ENCODE results near the gene NDRG2.

Gene NDRG2

DNA sequence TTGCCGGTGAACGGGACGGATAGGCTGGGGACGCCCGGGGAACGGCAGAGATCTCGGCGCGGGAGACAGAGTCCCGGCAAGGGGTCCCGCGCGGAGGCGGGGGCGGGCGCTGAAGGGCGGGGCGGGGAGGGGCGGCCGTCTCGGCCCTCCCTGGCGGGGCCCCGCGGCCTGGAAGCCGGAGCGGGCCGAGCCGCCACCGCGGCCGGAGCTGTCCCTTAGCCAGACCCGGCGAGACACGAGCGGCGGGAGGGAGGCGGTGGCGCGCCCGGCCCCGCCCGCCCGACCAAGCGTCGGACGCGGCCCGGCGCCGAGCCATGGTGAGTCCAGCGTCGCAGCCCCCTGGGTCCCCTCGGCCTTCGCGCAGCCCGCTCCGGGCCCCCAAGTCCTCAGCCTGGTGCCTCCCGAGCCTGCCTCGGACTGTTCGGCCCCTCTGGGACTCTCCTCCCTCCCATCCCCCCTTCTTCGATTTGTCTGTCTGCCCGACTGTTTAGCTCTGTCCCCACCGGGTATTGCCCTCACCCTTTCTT is 45.3 kb upstream of the NDRG2 start, which contains the start of gene ARHGEF40 (continued):
- TF ChIP-seq KLF7 (tag by site-specific recombination; IDR thresholded peaks at IDR 0.05; ENCODE audit: borderline replicate concordance) = 0 out of 2 replicates have a peak, but pooled peaks have one; percentile 67
- TF ChIP-seq ZNF133 (tag by site-specific recombination; IDR thresholded peaks at IDR 0.05) = no peak
- no peak for TF ChIP-seq ZBTB7A (tag by site-specific recombination; IDR thresholded peaks at IDR 0.05; ENCODE audit: low read depth)

DNA sequence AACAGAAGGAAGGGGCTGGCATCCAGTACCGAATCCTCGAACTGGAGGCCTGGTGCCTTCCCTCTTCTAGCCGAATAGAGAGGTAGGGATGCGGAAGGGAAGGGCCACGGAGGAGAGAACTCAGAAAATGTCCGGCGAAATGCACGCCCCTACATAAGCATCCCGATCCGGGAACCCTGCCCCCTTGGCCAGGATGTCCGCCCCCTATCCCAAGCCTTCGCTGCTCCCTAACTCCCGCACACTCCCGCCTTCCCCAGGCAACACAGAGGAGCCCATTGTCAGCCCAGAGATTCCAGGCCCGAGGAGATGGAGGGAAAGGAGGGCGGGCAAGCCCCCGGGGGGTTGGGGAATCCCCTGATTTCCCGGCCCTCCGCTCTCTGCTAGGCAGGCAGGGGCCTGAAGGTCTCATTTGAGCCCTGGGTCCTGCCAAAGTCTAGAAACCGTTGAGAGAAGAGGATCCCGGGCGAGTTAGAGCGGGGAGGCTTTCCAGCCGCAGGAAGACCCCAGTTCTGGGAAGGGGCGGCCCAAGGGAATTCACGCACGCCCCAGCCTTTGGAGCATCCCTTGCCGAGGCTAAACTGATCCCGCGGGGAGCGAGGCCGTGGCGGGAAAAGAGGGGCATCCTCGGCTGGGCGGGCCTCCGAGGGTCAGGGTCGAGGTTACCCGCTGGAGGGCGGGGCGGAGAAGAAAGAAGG is 44.7 kb upstream of the NDRG2 start:
- Histone ChIP-seq H3K4me3 (ENCODE audit: low read depth, low read length) (peak overlapping the region; percentile 79), H3K27ac (ENCODE audit: extremely low read depth, low read depth, low read length) (peak overlapping the region; percentile 53; the same call in 1 of the 2 replicates), H3K36me3 (ENCODE audit: control insufficient read depth in 2 of 2, insufficient read depth in 1 of 2, low read length in 2 of 2) (peaks cover 0 to 17% of the 10 kb centered on the region in 2 experiments; a peak in 1 of 3 replicates), H3K4me1 (ENCODE audit: control insufficient read depth, insufficient read depth, low read length) (peaks cover 16% of the 10 kb centered on the region), H3K9me3 (ENCODE audit: control insufficient read depth, insufficient read depth, low read depth, low read length) (no peaks in the 10 kb centered on the region)
- ChIA-PET POLR2A (interaction anchor here (1.3 to 3.7 kb wide), 5 partner anchors 17 to 35 kb away, joined by 3 to 71 read pairs (median 18); partner anchors contain the start of gene ZNF219), CTCF (interaction anchor here (0.6 to 5.0 kb wide), 12 partner anchors 13 to 135 kb away, joined by 3 to 131 read pairs (median 38); partner anchors contain the start of gene TMEM253)
- TF ChIP-seq ZNF350 (tag by site-specific recombination; IDR thresholded peaks at IDR 0.05) = no peak
- TF ChIP-seq, protein P1, sequence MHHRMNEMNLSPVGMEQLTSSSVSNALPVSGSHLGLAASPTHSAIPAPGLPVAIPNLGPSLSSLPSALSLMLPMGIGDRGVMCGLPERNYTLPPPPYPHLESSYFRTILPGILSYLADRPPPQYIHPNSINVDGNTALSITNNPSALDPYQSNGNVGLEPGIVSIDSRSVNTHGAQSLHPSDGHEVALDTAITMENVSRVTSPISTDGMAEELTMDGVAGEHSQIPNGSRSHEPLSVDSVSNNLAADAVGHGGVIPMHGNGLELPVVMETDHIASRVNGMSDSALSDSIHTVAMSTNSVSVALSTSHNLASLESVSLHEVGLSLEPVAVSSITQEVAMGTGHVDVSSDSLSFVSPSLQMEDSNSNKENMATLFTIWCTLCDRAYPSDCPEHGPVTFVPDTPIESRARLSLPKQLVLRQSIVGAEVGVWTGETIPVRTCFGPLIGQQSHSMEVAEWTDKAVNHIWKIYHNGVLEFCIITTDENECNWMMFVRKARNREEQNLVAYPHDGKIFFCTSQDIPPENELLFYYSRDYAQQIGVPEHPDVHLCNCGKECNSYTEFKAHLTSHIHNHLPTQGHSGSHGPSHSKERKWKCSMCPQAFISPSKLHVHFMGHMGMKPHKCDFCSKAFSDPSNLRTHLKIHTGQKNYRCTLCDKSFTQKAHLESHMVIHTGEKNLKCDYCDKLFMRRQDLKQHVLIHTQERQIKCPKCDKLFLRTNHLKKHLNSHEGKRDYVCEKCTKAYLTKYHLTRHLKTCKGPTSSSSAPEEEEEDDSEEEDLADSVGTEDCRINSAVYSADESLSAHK (tag by site-specific recombination; IDR thresholded peaks at IDR 0.05) = no peak
- TF ChIP-seq, protein P2, sequence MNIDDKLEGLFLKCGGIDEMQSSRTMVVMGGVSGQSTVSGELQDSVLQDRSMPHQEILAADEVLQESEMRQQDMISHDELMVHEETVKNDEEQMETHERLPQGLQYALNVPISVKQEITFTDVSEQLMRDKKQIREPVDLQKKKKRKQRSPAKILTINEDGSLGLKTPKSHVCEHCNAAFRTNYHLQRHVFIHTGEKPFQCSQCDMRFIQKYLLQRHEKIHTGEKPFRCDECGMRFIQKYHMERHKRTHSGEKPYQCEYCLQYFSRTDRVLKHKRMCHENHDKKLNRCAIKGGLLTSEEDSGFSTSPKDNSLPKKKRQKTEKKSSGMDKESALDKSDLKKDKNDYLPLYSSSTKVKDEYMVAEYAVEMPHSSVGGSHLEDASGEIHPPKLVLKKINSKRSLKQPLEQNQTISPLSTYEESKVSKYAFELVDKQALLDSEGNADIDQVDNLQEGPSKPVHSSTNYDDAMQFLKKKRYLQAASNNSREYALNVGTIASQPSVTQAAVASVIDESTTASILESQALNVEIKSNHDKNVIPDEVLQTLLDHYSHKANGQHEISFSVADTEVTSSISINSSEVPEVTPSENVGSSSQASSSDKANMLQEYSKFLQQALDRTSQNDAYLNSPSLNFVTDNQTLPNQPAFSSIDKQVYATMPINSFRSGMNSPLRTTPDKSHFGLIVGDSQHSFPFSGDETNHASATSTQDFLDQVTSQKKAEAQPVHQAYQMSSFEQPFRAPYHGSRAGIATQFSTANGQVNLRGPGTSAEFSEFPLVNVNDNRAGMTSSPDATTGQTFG (tag by site-specific recombination; IDR thresholded peaks at IDR 0.05; ENCODE audit: borderline replicate concordance) = no peak
- no peak for TF ChIP-seq BCL11B (tag by site-specific recombination; IDR thresholded peaks at IDR 0.05; ENCODE audit: low read depth)
- peak; percentile 43; the same call in 1 of the 2 replicates for TF ChIP-seq ZXDB (tag by site-specific recombination; IDR thresholded peaks at IDR 0.05)
- no peak for TF ChIP-seq ZNF214 (tag by site-specific recombination; IDR thresholded peaks at IDR 0.05; ENCODE audit: borderline replicate concordance)
- TF ChIP-seq ZBTB20 (tag by site-specific recombination; IDR thresholded peaks at IDR 0.05) = peak; percentile 97; the same call in 1 of the 2 replicates
- TF ChIP-seq, protein P3, sequence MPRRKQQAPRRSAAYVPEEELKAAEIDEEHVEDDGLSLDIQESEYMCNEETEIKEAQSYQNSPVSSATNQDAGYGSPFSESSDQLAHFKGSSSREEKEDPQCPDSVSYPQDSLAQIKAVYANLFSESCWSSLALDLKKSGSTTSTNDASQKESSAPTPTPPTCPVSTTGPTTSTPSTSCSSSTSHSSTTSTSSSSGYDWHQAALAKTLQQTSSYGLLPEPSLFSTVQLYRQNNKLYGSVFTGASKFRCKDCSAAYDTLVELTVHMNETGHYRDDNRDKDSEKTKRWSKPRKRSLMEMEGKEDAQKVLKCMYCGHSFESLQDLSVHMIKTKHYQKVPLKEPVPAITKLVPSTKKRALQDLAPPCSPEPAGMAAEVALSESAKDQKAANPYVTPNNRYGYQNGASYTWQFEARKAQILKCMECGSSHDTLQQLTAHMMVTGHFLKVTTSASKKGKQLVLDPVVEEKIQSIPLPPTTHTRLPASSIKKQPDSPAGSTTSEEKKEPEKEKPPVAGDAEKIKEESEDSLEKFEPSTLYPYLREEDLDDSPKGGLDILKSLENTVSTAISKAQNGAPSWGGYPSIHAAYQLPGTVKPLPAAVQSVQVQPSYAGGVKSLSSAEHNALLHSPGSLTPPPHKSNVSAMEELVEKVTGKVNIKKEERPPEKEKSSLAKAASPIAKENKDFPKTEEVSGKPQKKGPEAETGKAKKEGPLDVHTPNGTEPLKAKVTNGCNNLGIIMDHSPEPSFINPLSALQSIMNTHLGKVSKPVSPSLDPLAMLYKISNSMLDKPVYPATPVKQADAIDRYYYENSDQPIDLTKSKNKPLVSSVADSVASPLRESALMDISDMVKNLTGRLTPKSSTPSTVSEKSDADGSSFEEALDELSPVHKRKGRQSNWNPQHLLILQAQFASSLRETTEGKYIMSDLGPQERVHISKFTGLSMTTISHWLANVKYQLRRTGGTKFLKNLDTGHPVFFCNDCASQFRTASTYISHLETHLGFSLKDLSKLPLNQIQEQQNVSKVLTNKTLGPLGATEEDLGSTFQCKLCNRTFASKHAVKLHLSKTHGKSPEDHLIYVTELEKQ (tag by site-specific recombination; IDR thresholded peaks at IDR 0.05; ENCODE audit: borderline replicate concordance) = no peak
- TF ChIP-seq OVOL3 (tag by site-specific recombination; IDR thresholded peaks at IDR 0.05) = no peak
- no peak for TF ChIP-seq ZNF169 (tag by site-specific recombination; IDR thresholded peaks at IDR 0.05)
- TF ChIP-seq ZNF776 (tag by site-specific recombination; IDR thresholded peaks at IDR 0.05; ENCODE audit: borderline replicate concordance) = no peak
- no peak for TF ChIP-seq KLF7 (tag by site-specific recombination; IDR thresholded peaks at IDR 0.05; ENCODE audit: borderline replicate concordance)
- TF ChIP-seq YY1 (tag by site-specific recombination; IDR thresholded peaks at IDR 0.05) = no peak
- no peak for TF ChIP-seq HOXC10 (CRISPR knock-in tag; IDR thresholded peaks at IDR 0.05)
- peak; percentile 51 for TF ChIP-seq GLIS1 (tag by site-specific recombination; IDR thresholded peaks at IDR 0.05)
- peak; percentile 37 for TF ChIP-seq ZBTB17 (tag by site-specific recombination; IDR thresholded peaks at IDR 0.05)
- TF ChIP-seq SP2 (tag by site-specific recombination; IDR thresholded peaks at IDR 0.05) = peak; percentile 55
- TF ChIP-seq ZFHX2 (tag by site-specific recombination; conservative IDR thresholded peaks at IDR 0.05) = no peak; the same call in 1 of the 2 replicates
- TF ChIP-seq ZNF302 (tag by site-specific recombination; IDR thresholded peaks at IDR 0.05; ENCODE audit: low read depth) = no peak
- TF ChIP-seq ZNF560 (tag by site-specific recombination; IDR thresholded peaks at IDR 0.05; ENCODE audit: borderline replicate concordance) = no peak
- no peak for TF ChIP-seq ZNF785 (tag by site-specific recombination; IDR thresholded peaks at IDR 0.05)
- no peak for TF ChIP-seq ZNF37A (tag by site-specific recombination; IDR thresholded peaks at IDR 0.05)
- TF ChIP-seq ZNF266 (tag by site-specific recombination; IDR thresholded peaks at IDR 0.05; ENCODE audit: low read depth) = no peak
- TF ChIP-seq ZFP3 (tag by site-specific recombination; IDR thresholded peaks at IDR 0.05; ENCODE audit: low read depth) = no peak
- no peak for TF ChIP-seq ZNF76 (tag by site-specific recombination; IDR thresholded peaks at IDR 0.05; ENCODE audit: borderline replicate concordance, low read depth)
- TF ChIP-seq ZFP37 (tag by site-specific recombination; IDR thresholded peaks at IDR 0.05) = no peak
